ENCODE data around the gene FARP1. TPM values are rescaled to one million over a fixed set of nuclear protein-coding genes. Genes with fewer than 3 reads are reported as not detected.

The FARP1 gene
- total and polyA plus RNA-seq, 2 of the 8 experiments (the other 6 are each of a cell fraction or from before 2014, with no cell fraction given) = 24.7 to 104 TPM

GRCh38 chr13:98401934-98402333 is 259.0 kb downstream of the FARP1 start:
- Histone ChIP-seq H3K27me3 (replicated peaks in 1 of 4; ENCODE audit: control insufficient read depth in 3 of 4, extremely low read depth in 1 of 4, insufficient read depth in 3 of 4, low read length in 3 of 4) (no peaks in the 10 kb centered on the region), H4K20me1 (replicated peaks in 1 of 2; ENCODE audit: control insufficient read depth in 1 of 2, insufficient read depth in 2 of 2, low read length in 2 of 2) (no peaks in the 10 kb centered on the region), H2BK5ac (ENCODE audit: low read depth, low read length) (no peak overlapping the region), H3K14ac (ENCODE audit: insufficient read length) (no peak overlapping the region), H2BK12ac (ENCODE audit: low read depth, low read length) (no peak overlapping the region), H3K4me2 (ENCODE audit: insufficient read depth in 1 of 2, low read depth in 2 of 2, low read length in 2 of 2) (no peak overlapping the region), H2BK15ac (ENCODE audit: low read length) (no peak overlapping the region), H3K4ac (replicated peaks; ENCODE audit: insufficient read length, low read depth, low read length) (no peak overlapping the region), H2BK20ac (ENCODE audit: low read length) (no peak overlapping the region), H4K91ac (replicated peaks; ENCODE audit: insufficient read length, low read length) (no peak overlapping the region), H2AK5ac (ENCODE audit: low read depth, low read length) (no peak overlapping the region), H3K4me3 (ENCODE audit: extremely low read depth in 1 of 4, insufficient read depth in 2 of 4, low read depth in 3 of 4, low read length in 4 of 4) (no peak overlapping the region), H3K79me2 (ENCODE audit: control insufficient read depth in 1 of 2, insufficient read depth in 2 of 2, low read length in 2 of 2) (no peaks in the 10 kb centered on the region), H3K9ac (replicated peaks in 1 of 4; ENCODE audit: extremely low read depth in 1 of 4, low read depth in 3 of 4, low read length in 3 of 4) (no peak overlapping the region), H3K27ac (ENCODE audit: low read depth, low read length) (no peak overlapping the region), H3K23me2 (ENCODE audit: low read depth, low read length) (no peaks in the 10 kb centered on the region), H3K56ac (replicated peaks; ENCODE audit: insufficient read length, low read depth, low read length) (no peak overlapping the region), H3K9me3 (ENCODE audit: insufficient read depth in 2 of 2, low read depth in 1 of 2, low read length in 1 of 2) (no peaks in the 10 kb centered on the region), H3K18ac (ENCODE audit: extremely low read depth, low read length) (no peak overlapping the region), H3K4me1 (replicated peaks in 1 of 4; ENCODE audit: control insufficient read depth in 3 of 4, insufficient read depth in 4 of 4, low read length in 3 of 4) (peaks cover 0 to 4% (median 1%) of the 10 kb centered on the region in 4 experiments; a peak in 2 of 7 replicates), H3K36me3 (ENCODE audit: control insufficient read depth in 2 of 4, insufficient read depth in 4 of 4, low read length in 3 of 4) (peaks cover 0 to 6% (median 0%) of the 10 kb centered on the region in 4 experiments; a peak in 2 of 8 replicates), H2AFZ (ENCODE audit: low read length) (no peak overlapping the region), H4K5ac (ENCODE audit: insufficient read length, low read depth, low read length) (no peak overlapping the region), H3K79me1 (ENCODE audit: low read depth, low read length) (peaks cover 2% of the 10 kb centered on the region; the same call in 1 of the 2 replicates), H4K8ac (ENCODE audit: extremely low read depth, insufficient read depth, low read length) (no peak overlapping the region), H3K23ac (ENCODE audit: insufficient read length) (no peak overlapping the region), H2BK120ac (replicated peaks; ENCODE audit: low read depth, low read length) (no peak overlapping the region)
- FAIRE-seq (no peak), DNase-seq (ENCODE audit: low read depth in 1 of 2, low spot score in 2 of 2) (no peak)
- 97% methylated on average over 13 of the region's 13 CpGs; no CpG with 5 or more reads in 1 of the 2 experiments for WGBS, 2 experiments (ENCODE audit: extremely low coverage in 1 of 2, insufficient coverage in 1 of 2, insufficient read length in 1 of 2, insufficient replicate concordance in 2 of 2, low coverage in 1 of 2, low lambda C conversion rate in 2 of 2, missing lambda C conversion rate in 1 of 2)
- POLR2A ChIA-PET (ENCODE audit: partially characterized antibody) = no interaction called here
- CTCF ChIA-PET (ENCODE audit: partially characterized antibody) = interaction anchor here (0.8 to 1.9 kb wide), 2 partner anchors 12 to 34 kb away, joined by 3 to 7 read pairs; no protein-coding TSS in a partner anchor
- TF ChIP-seq, protein P1, sequence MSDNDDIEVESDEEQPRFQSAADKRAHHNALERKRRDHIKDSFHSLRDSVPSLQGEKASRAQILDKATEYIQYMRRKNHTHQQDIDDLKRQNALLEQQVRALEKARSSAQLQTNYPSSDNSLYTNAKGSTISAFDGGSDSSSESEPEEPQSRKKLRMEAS (IDR thresholded peaks at IDR 0.05) = no peak
- no peak for TF ChIP-seq KDM4A (IDR thresholded peaks at IDR 0.05; ENCODE audit: low read depth, low read length, severe bottlenecking)

Data from H1 (cell line).